Lower leg skin (tissue), 4 donors: ENCODE results near the gene DNAAF8. TPM values are rescaled to one million over a fixed set of nuclear protein-coding genes. Genes with fewer than 3 reads are reported as not detected.
A peak's percentile ranks its signal among the peaks of the same experiment; 100 is the strongest.

Source experiments
- DNase-seq, 2 donors: peaks; one replicate each; pipeline ENCODE4 v3.0.0-alpha.2; 2019; ENCODE audit warnings: low spot score in 2 of 2
- H3K4me3 ChIP-seq: fragments of 200-600 bp; sonication (generic); 2 replicates; pipeline ENCODE4 v1.5.1; 2017; ENCODE audit warnings: mild to moderate bottlenecking, low read depth; ENCODE audit not compliant: poor library complexity, severe bottlenecking
- POLR2A ChIP-seq, 2 donors: fragments of 450-650 bp; IDR thresholded peaks; one replicate each; pipeline ENCODE4 v1.6.1; 2016 to 2017; ENCODE audit warnings: antibody characterized with exemption in 2 of 2, mild to moderate bottlenecking in 1 of 2, moderate library complexity in 1 of 2
- WGBS, 2 donors: methylation state at CpG; one replicate each; pipeline ENCODE4 v1.1.5; 2018; 5-methylcytosine and 5-hydroxymethylcytosine counted together
- intact Hi-C: fragments of 100-400 bp; cut with DNase I; formaldehyde crosslinking; loops from one replicate; pipeline ENCODE4 v1.15.0; 2023; ENCODE audit warnings: low total_unique reads
- total RNA-seq, 4 donors: library from RNA; depleted of rRNA; stranded (reverse); fragments of >200 nt; gene quantifications; one replicate each; pipeline ENCODE4 v1.1.0, GENCODE V29; 2016
- TF ChIP-seq, protein P1 (sequence below), 3 donors: fragments of 450-650 bp; IDR thresholded peaks; one replicate each; pipeline ENCODE4 v1.5.1; 2016; ENCODE audit warnings: antibody characterized with exemption in 3 of 3, mild to moderate bottlenecking in 3 of 3, moderate library complexity in 2 of 3

The DNAAF8 gene
- total RNA-seq, 4 donors from 2014 or later, result 0.16 to 1.4 TPM; not detected in 2

GRCh38 chr16:4698321-4699045 is 35.9 kb upstream of the DNAAF8 start:
- 91 to 94% methylated on average over 13 to 33 of the region's 36 CpGs for WGBS, 2 donors
- intact Hi-C loops, result no loop called here
- H3K4me3 ChIP-seq, result no peak overlapping the region
- peak in 1 of 2 donors; percentile 84 for DNase-seq
- TF ChIP-seq POLR2A (IDR thresholded peaks at IDR 0.05), result no peak
- TF ChIP-seq, protein P1, sequence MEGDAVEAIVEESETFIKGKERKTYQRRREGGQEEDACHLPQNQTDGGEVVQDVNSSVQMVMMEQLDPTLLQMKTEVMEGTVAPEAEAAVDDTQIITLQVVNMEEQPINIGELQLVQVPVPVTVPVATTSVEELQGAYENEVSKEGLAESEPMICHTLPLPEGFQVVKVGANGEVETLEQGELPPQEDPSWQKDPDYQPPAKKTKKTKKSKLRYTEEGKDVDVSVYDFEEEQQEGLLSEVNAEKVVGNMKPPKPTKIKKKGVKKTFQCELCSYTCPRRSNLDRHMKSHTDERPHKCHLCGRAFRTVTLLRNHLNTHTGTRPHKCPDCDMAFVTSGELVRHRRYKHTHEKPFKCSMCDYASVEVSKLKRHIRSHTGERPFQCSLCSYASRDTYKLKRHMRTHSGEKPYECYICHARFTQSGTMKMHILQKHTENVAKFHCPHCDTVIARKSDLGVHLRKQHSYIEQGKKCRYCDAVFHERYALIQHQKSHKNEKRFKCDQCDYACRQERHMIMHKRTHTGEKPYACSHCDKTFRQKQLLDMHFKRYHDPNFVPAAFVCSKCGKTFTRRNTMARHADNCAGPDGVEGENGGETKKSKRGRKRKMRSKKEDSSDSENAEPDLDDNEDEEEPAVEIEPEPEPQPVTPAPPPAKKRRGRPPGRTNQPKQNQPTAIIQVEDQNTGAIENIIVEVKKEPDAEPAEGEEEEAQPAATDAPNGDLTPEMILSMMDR (IDR thresholded peaks at IDR 0.05), result no peak

DNA sequence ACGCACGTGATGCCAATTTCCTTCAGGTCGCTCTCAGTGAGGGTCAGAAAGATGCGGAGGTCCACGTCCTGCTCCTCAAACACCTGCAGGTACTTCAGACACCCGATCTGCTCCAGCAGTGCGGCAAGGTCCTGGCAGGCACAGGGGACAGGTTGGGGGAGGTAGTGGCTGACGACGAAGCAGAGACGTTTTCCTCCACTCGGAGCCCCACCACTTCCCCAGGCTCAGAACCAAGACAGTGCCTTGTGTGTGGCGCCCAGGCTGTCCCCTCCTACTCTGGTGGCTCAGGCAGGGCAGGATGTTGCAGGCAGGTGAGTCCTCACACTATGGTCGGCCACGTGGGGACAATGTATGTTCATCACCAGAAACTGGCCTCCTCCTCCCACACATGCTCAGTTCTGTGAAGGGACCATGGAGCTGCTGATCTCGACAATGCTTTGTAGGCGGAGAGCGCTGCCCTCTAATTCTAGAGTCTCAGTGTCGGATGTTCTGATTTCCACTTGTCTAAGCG is 35.2 kb upstream of the DNAAF8 start:
- WGBS, 2 donors, result 91 to 94% methylated on average over 17 to 19 of the region's 19 CpGs
- no peak for TF ChIP-seq POLR2A (IDR thresholded peaks at IDR 0.05)
- TF ChIP-seq, protein P1 (IDR thresholded peaks at IDR 0.05), result no peak
- no peak for DNase-seq
- no peak overlapping the region for H3K4me3 ChIP-seq
- intact Hi-C loops, result no loop called here

- H3K4me3 ChIP-seq, result no peak overlapping the region
- intact Hi-C loops, result no loop called here
- no peak for DNase-seq
- 91 to 96% methylated on average over 13 of the region's 13 CpGs for WGBS, 2 donors
- no peak for TF ChIP-seq POLR2A (IDR thresholded peaks at IDR 0.05)
- TF ChIP-seq, protein P1 (IDR thresholded peaks at IDR 0.05), result no peak
Measured at GRCh38 chr16:4700380-4700996, 33.8 kb upstream of the DNAAF8 start.

- no peak overlapping the region for H3K4me3 ChIP-seq
- TF ChIP-seq, protein P1 (IDR thresholded peaks at IDR 0.05), result no peak
- no peak for TF ChIP-seq POLR2A (IDR thresholded peaks at IDR 0.05)
- DNase-seq, result no peak
- 68 to 85% methylated on average over 22 to 33 of the region's 33 CpGs for WGBS, 2 donors
- intact Hi-C loops, result no loop called here
Measured at GRCh38 chr16:4700997-4701743, 33.2 kb upstream of the DNAAF8 start.

DNA sequence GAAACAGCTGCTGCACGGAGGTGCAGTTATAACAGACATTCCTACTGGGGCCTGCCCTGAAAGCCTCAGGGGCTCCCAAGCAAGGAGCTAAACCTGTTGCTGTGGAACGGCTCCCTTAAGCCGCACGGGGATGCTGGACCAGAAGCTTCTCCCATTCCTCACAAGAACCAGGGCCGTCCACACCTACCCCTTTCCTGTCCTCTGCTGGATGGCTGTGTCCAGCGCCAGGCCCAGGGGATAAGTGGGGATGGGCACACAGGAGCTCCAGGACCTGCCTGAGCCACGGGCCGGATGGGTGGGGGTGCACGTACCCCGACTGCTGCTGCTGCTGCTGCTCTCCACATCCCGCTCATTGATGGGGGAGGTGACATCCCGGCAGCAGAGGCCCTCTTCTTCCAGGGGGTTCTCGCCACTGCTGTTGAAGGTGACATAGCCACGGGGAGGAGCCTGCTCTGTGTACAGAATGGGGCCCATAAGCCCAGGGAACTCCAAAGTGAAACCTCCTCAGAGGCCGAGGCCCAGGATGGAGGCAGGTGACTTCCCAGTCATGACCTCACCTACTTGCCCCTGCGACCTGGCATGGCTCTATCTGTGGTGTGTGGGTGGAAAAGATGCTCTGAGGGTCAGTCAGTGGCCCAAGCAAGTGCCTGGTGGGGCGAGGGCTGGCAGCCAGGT is 32.4 kb upstream of the DNAAF8 start:
- TF ChIP-seq POLR2A (IDR thresholded peaks at IDR 0.05), result no peak
- TF ChIP-seq, protein P1 (IDR thresholded peaks at IDR 0.05), result no peak
- no peak for DNase-seq
- WGBS, 2 donors, result 73 to 74% methylated on average over 8 to 13 of the region's 17 CpGs
- intact Hi-C loops, result no loop called here
- H3K4me3 ChIP-seq, result no peak overlapping the region
